Activated T-cell treated with anti-CD3 and anti-CD28 coated beads for 4 hours (primary cell): Measurements from ENCODE around the gene IFI44L.

Experiments
- DNase-seq: peaks from one replicate; pipeline ENCODE4 v3.0.0-alpha.2; 2020

IFI44L gene

GRCh38 chr1:78619803-78620579, at the start of gene IFI44L:
IFI44L (plus strand) TSS chr1:78620448; CDS start chr1:78627916, 7,468 bp downstream.
- DNase-seq, result peak; percentile 59

GRCh38 chr1:78570539-78570938, 49.7 kb upstream of the IFI44L start:
- DNase-seq, result no peak

- no peak for DNase-seq
These were observed 42.8 kb upstream of the IFI44L start for GRCh38 chr1:78577257-78578100.

- DNase-seq, result no peak
These were observed 33.7 kb upstream of the IFI44L start for GRCh38 chr1:78586572-78586971.

- DNase-seq, result no peak
These were observed 33.0 kb upstream of the IFI44L start for GRCh38 chr1:78587211-78587610.

GRCh38 chr1:78591971-78592370, 28.3 kb upstream of the IFI44L start:
- DNase-seq, result no peak

- no peak for DNase-seq
These were observed 21.0 kb upstream of the IFI44L start for GRCh38 chr1:78599294-78599693.

GRCh38 chr1:78601068-78601467, 19.2 kb upstream of the IFI44L start:
- DNase-seq, result no peak

GRCh38 chr1:78603206-78603605, 17.0 kb upstream of the IFI44L start:
- no peak for DNase-seq

- no peak for DNase-seq
These were observed 15.6 kb upstream of the IFI44L start for GRCh38 chr1:78604643-78605042.

- no peak for DNase-seq
These were observed 14.0 kb upstream of the IFI44L start for GRCh38 chr1:78606274-78606673.

- DNase-seq, result no peak
These were observed 12.8 kb upstream of the IFI44L start for GRCh38 chr1:78607334-78607927.

- no peak for DNase-seq
These were observed 12.3 kb upstream of the IFI44L start for GRCh38 chr1:78607944-78608343.

- DNase-seq, result peak; percentile 43
These were observed 2.6 kb upstream of the IFI44L start for GRCh38 chr1:78617615-78618026.

GRCh38 chr1:78619032-78619431, 1.2 kb upstream of the IFI44L start:
- DNase-seq, result no peak

GRCh38 chr1:78619446-78619802, 824 bp upstream of the IFI44L start:
- no peak for DNase-seq

GRCh38 chr1:78620666-78621065, 418 bp downstream of the IFI44L start:
- DNase-seq, result no peak

- DNase-seq, result no peak
These were observed 2.3 kb downstream of the IFI44L start for GRCh38 chr1:78622548-78622947.

GRCh38 chr1:78624035-78624434, 3.8 kb downstream of the IFI44L start:
- DNase-seq, result no peak

GRCh38 chr1:78627321-78627720, 7.1 kb downstream of the IFI44L start:
- DNase-seq, result no peak

- DNase-seq, result no peak
These were observed 10.4 kb downstream of the IFI44L start for GRCh38 chr1:78630600-78630999.

- no peak for DNase-seq
These were observed 13.0 kb downstream of the IFI44L start for GRCh38 chr1:78633209-78633608.

- DNase-seq, result no peak
These were observed 20.2 kb downstream of the IFI44L start for GRCh38 chr1:78640462-78640861.

GRCh38 chr1:78641558-78641957, 21.3 kb downstream of the IFI44L start:
- DNase-seq, result no peak
